HG02763 (cell line): ENCODE data around the gene PPM1D.

ENCODE experiments used
- ATAC-seq: cut with Tn5 transposase; IDR thresholded peaks from one replicate; pipeline ENCODE4 v1.9.1; 2021; ENCODE audit warnings: mild to moderate bottlenecking, moderate library complexity; ENCODE audit not compliant: unreplicated experiment

The PPM1D gene

GRCh38 chr17:60618080-60618479 is 18.1 kb downstream of the PPM1D start:
- no peak for ATAC-seq

DNA sequence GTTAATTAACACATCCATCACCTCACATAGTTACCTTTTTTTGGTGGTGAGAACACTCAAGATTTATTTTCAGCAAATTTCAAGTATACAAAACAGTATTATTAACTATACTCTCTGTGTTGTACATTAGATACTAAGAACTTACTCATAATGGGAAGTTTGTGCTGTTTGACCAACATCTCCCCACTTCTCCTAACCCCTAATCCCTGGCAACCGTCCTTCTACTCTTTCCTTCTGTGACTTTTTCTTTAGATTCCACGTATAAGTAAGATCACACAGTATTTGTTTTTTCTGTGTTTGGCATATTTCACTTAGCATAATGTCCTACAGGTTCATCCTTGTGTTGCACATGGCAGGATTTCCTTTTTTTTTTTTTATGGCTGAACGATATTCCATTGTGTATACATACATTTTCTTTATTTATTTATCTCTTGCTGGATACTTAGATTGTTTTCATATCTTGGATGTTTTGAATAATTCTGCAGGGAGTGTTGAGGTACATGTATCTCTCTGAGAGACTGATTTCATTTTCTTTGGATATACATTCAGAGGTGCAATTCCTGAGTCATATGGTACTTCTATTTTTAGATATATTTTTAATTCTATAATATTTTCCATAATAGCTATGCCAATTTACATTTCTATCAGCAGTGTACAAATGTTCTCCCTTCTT is 19.0 kb downstream of the PPM1D start:
- no peak for ATAC-seq

DNA sequence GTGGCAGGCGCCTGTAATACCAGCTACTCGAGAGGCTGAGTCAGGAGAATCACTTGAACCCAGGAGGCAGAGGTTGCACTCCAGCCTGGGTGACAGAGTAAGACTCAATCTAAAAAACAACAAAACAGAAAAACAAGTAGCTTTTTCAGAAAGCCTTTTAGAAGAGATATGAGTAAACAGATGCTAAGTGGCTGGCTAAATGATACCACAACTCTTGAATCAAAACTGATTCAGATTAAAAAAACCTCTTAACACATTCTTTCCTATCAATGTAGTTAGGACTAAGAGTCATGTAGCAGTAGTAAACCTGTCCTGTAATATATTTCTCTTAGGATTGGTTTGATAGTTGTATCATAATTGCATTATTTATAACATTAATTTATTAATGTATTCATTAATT is 23.0 kb downstream of the PPM1D start:
- no peak for ATAC-seq

DNA sequence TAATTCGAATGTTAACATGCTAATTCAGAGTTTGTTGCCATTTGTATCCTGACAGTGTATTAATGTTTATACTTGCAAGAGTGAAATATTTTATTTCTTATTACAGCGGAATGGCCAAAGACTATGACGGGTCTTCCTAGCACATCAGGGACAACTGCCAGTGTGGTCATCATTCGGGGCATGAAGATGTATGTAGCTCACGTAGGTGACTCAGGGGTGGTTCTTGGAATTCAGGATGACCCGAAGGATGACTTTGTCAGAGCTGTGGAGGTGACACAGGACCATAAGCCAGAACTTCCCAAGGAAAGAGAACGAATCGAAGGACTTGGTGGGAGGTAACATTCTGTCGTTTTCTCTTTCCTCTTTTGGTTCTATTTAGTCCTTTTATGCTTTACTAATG is 23.4 kb downstream of the PPM1D start:
- no peak for ATAC-seq

- ATAC-seq, result no peak
Measured at GRCh38 chr17:60627124-60627523, 27.1 kb downstream of the PPM1D start.

DNA sequence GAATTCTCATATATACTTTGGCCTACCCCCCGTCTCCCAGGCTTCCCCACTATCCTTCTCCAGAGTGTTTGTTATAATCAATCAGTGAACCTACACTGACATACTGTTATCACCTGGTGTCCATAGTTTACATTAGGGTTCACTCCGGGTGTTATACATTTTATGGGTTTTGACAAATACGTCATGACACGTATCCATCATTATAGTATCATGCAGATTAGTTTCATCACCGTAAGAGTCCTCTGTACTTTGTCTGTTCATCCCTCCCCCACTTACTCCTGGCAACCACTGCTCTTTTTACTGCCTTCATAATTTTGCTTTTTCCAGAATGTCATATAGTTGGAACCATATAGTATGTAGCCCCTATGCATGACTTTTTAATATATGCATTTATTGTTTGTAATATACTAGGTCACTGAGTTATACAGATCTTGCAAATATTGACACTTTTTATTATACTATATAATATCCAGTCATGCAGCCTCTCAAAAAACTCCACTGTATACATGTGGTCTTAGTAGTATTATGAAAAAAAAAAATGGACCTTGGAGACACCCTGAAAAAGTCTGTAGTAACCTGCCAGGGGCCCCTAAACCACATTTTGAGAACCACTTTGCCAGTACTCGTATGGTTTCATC is 28.4 kb downstream of the PPM1D start:
- no peak for ATAC-seq

GRCh38 chr17:60629120-60629519 is 29.1 kb downstream of the PPM1D start:
- ATAC-seq, result no peak

- ATAC-seq, result no peak
Measured at GRCh38 chr17:60630352-60630751, 30.4 kb downstream of the PPM1D start.

DNA sequence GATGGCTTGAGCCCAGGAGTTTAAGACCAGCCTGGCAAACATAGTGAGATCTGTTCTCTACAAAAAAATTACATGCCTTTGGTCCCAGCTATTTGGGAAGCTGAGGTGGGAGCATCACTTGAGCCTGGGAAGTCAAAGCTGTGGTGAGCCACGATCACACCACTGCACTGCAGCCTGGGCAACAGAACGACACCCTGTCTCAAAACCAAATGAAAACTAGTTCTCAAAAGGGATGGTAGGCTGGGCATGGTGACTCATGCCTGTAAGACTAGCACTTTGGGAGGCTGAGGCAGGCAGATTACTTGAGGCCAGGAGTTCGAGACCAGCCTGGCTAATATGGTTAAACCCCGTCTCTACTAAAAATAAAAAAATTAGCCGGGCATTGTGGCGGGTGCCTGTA is 31.1 kb downstream of the PPM1D start:
- no peak for ATAC-seq

- no peak for ATAC-seq
Measured at GRCh38 chr17:60637683-60638082, 37.7 kb downstream of the PPM1D start.

GRCh38 chr17:60639019-60639330 is 39.0 kb downstream of the PPM1D start:
- ATAC-seq, result no peak

GRCh38 chr17:60640503-60640902 is 40.5 kb downstream of the PPM1D start:
- no peak for ATAC-seq

DNA sequence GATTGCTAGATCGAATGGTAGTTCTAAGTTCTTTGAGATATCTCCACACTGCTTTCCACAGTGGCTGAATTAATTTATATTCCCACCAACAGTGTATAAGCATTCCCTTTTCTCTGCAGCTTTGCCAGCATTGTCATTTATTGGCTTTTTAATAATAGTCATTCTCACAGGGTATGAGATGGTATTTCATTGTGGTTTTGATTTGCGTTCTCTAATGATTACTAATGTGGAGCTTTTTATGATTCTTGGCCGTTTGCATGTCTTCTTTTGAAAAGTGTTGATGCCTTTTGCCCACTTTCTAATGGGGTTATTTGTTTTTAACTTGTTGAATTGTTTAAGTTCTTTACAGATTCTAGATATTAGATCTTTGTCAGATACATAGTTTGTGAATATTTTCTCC is 41.1 kb downstream of the PPM1D start:
- no peak for ATAC-seq

- no peak for ATAC-seq
Measured at GRCh38 chr17:60641810-60642220, 41.8 kb downstream of the PPM1D start.

DNA sequence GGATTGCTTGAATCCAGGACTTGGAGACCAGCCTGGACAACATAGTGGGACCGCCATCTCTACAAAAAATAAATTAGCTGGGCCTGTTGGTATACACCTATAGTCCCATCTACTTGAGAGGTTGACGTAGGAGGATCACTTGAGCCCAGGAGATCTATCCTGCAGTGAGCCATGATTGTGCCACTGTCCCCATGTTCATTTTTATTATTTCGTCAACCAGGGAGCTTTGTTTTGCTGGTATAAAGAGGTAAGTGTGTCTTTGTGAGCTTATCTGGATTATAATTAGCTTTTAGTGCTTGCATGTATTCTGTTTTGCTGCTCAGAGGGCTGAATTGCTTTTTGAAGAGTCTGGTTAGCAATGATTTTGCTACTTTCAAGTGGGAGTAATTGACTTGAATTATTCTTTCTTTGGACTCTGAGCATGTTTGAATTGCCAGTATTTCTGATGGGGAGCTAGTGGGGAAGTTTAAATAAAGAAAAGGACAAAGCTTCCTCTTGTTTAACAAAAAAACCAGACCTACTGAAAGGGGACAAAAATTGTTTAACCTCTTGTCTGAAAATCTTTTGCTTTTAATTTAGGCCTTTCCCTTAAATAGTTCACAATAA is 46.0 kb downstream of the PPM1D start:
- ATAC-seq, result no peak

- ATAC-seq, result no peak
Measured at GRCh38 chr17:60646701-60647100, 46.7 kb downstream of the PPM1D start.

- ATAC-seq, result no peak
Measured at GRCh38 chr17:60647705-60648104, 47.7 kb downstream of the PPM1D start.

- ATAC-seq, result peak; percentile 93
Measured at GRCh38 chr17:60652454-60653247, 52.7 kb downstream of the PPM1D start.

- ATAC-seq, result no peak
Measured at GRCh38 chr17:60653569-60653968, 53.6 kb downstream of the PPM1D start.

DNA sequence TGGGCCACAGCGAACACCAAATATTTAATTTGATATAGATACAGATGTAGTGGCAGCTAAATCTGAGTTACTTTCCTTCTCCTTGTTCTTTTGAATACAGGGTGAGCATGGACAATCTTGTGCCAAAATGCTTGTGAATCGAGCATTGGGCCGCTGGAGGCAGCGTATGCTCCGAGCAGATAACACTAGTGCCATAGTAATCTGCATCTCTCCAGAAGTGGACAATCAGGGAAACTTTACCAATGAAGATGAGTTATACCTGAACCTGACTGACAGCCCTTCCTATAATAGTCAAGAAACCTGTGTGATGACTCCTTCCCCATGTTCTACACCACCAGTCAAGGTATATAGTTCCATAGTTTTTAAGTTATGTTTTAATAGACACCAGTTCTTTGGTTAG is 56.5 kb downstream of the PPM1D start:
- no peak for ATAC-seq

GRCh38 chr17:60659156-60659555 is 59.2 kb downstream of the PPM1D start:
- no peak for ATAC-seq

DNA sequence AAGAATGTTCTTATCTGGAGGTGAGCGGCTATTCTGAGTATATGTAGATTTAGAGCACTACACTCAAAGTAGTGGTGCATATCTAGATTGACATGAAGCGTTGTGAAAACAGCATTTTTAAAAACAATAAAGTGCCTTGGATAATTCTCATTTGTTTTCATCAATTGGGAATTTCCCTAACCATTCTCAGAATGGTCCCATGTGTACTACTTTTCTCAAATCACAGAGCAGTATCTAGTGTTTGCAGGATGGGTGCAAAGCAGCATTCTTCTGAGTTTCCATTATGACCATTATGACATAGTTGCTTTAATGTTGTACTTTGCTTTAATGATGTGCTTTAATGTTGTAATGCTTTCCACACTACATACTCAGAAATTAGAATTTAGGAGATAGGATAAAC is 61.5 kb downstream of the PPM1D start:
- ATAC-seq, result no peak
